ENCODE results near the gene MALRD1.
"Not testable (repeated sequence)": the region's sequence is repeated elsewhere in the genome, so short reads cannot be mapped to it uniquely, and the experiment has no call there.

The MALRD1 gene

DNA sequence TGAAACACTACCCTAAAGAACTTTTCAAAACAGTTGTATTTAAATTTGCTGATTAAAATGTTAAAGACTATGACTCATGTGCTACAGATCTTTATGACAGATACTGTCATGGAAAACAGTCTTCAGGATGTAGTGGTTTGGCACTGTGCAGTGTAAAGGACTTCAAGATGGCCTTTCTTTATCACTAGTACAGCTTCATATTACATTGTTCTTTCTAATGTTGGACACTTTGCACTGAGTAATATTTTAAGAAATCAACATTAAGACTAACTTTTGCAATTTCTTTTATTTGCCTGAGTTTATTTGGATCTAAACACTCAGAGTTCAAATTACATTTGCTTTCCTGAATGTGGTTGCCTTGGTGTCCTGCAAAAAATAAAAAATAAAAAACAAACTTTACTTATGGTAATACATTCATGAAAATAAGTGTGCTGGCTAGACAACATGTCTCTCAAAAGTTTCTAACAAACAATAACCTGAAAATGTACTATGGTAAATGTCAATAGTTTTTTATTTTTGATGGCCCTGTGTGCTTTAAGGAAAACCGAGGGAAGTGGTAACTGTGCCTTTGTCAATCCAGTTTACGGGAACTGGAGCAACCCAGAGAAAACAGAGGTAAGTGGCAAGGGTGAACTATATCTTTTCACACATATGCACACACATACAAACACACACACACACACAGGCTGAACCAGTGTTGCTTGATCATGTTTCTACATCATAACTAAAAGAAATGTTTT, 681.7 kb downstream of the MALRD1 start:
- DNase-seq: no peak

DNA sequence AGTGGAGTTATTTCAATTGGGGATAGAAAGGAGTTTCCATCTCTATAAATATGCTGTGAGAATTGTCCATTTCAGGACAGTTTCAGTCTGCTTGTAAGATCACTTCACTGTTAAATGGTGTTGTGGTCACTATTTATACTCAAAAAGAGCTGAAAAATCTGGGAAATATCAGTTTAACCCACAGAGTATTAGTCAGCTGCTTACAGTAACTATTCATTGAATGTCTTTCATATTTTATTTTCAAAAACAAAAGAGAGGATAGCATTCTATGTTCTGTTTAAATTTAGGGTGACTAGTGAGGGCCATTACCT, 682.3 kb downstream of the MALRD1 start:
- DNase-seq: no peak

DNA sequence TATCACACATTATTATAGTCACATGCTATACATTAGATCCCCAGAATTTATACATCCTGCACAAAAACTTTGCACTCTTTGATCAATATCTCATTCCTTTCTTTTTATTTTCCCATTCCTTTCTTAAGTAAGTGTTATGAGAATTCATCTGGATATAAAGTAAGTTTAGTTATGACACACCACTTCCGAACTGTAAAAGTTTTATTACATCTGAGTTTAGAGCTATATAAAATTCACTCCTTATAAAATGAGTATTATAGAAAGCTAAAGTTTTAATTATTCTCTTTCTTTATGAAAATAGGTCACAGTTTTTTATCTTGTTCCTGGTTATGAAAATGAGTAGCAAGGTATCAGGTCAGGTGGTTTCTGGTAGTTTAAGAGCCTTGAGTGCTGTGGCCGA, 683.0 kb downstream of the MALRD1 start:
- DNase-seq: no peak

DNA sequence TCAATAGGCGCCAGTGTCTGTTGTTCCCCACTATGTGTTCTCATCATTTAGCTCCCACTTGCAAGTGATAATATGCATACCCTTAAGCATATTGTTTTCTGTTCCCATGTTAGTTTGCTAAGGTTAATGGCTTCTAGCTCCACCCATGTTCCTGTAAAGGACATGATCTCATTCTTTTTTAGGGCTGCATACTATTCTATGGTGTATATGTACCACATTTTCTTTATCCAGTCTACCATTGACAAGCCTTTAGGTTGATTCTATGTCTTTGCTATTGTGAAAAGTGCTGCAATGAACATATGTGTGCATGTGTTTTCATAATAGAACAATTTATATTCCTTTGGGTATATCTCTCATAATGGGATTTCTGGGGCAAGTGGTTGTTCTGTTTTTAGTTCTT, 689.8 kb downstream of the MALRD1 start:
- DNase-seq: no peak

DNA sequence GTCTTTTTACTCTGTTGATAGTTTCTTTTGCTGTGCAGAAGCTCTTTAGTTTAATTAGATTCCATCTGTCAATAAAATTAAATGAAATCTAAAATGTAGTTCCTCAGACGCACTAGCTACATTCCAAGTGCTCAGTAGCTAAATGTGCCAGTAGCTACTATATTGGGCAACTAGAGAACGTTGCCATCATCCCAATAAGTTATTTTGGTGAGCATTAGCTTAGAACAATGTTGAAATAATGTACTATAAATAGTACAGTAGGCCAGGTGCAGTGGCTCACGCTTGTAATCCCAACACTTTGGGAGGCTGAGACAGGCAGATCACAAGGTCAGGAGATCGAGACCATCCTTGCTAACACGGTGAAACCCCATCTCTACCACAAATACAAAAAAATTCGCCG, 690.6 kb downstream of the MALRD1 start:
- DNase-seq: not testable (repeated sequence)

DNA sequence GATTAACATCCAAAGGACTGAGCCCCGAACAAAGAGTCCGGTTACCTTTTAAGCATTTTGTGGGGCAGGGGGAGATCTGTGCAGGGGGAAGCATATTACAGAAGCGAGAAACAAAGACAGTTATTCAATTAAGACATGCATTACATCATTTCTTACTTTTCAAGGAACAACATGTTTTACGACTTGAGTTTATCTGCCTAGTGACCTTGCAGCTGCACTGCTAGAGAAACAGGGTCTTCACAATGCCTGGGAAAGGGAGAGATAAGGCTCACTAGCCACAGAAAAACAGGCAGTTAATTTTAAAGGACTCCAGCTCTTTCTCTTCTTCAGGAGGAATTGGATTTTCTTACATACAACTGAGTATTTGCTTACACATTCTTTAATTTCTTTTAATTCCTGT, 693.5 kb downstream of the MALRD1 start:
- DNase-seq: not testable (repeated sequence)

DNA sequence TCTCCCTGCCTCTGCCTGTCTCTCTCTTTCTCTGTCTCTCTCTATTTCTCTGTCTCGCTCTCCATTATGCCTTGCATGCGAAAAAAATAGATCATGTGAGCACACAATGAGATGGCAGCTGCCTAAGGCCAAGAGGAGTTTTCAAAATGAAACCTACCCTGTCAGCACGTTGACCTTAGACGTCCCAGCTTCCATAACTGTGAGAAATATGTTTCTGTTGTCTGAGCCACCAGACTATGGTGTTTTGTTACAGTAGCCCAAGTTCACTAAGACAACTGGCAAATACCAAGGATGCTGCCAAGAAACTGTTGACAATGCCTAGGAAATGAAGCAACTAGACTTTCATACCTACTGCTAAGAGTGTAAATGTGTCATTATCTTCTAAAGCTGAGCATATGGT, 697.1 kb downstream of the MALRD1 start:
- DNase-seq: no peak

DNA sequence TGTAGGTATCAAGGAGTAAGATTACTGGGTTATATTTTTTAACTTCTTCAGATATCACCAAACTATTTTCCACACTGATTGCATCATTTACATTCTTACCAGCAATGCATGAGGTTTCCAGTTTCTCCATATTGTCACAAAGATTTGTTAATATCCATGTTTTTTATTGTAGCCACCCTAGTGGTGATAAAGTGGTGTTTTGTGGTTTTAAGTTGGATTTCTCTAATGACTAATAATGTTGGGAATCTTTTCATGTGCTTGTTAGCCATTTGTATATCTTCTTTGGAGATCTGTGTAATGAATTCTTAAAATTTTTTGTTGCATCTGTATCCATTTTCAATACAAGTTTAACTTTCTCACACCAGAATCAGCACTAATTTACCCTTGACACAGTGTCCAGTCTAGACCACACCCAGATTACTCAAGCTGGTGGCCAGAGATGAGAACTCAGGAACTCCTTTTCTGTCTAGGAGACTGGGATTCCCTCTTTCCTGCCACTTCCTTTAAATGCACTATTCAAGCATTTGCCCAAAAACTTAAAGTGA, 700.7 kb downstream of the MALRD1 start:
- no peak for DNase-seq

DNA sequence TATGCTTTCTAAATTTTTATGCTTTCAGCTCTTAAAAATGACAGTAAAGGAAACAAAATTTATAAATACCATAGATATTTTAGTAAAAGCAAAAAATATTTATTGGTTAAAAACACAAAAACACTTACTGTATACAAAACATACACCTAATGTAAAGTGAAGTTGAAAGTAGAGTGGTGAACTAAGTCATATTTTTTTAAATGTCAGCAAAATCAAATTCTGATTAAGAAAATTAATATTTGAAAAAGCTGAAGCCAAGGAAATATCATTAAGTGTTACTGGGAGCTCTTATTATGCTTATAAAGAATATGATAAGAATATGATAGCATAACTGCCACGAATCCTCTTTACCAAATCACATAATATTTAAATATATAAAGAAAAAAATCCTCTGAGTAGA, 702.4 kb downstream of the MALRD1 start:
- no peak for DNase-seq

DNA sequence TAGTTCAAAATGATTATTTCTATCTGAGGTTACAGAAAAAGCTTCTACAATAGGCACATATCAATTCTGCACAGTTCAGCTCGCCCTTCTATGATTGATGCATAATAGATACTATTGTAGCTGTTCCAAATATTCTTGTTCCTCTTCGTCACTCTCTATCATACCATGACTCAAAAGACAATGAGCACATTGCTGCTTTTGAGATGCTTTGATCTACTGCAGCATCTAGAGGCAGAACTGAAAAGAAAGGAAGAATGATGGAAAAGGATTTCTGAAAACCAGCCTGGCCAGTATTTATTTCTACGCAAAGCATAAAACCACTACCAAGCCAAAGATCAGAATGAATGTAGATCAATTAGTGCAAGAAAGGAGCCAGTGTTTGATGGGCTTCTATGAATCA, 708.3 kb downstream of the MALRD1 start:
- DNase-seq: no peak

DNA sequence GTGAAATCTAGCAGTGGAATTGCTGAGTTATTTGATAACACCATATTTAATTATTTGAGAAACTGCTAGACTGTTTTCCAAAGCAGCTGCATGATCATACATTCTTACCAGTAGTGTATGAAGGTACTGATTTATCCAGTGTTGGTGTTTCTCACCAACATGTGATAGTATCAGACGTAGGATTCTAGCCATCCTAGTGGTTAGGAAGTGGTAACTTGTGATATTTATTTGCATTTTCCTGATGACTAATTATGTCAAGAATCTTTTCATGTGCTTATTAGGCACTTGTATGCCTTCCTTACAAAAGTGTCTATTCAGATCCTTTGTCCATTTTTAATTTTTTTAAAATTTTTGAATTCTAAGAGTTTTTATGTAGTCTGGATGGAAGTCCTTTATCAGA, 713.4 kb downstream of the MALRD1 start:
- DNase-seq: no peak

DNA sequence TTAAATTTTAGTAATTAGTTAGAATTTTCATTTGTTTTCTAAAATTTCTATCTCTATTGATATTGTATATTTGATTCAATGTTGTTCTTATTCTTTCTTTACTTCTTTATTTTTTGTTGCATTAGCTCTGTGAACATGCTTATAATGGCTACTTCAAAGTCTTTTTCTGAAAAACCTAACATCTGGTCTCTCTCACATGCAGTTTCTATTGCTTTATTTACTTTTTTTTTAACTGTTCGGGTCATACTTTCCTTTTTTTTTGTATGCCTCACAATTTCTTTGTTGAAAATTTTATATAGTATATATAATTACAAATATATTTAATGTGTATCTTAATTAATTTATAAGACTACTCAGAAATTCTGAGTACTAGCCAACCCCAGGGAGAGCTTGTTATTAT, 715.5 kb downstream of the MALRD1 start:
- DNase-seq: no peak

DNA sequence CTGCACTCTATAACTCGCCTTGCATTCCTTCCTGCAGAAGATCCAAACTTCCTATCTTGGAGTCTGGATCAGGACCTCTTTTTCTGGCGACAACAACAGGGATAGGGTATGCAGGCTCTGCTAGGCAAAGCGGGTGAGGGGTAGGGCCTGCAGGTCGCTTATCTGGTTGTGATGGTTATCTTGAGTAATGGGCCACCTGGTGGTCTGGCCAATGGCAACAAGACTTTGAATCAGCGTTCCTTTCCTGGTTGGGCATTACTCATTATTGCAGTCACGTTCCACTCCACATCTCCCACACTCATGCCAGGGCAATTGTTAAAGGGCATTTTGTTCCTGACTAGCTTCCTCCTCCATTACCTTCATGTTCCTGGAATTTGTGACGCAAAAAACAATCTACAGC, 719.3 kb downstream of the MALRD1 start:
- DNase-seq: no peak

DNA sequence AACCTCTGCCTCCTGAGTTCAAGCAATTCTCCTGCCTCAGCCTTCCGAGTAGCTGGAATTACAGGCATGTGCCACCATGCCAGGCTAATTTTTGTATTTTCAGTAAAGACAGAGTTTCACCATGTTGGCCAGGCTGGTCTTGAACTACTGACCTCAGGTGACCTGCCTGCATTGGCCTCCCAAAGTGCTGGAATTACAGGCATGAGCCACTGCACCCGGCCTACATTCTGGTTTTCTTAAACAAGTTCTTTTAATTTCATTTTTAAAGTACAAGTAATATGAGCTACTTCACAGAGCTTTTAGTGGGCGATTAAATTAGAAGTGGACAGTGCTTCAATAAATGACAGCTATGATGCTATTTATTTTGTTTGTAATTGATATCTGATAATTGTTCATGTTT, 721.2 kb downstream of the MALRD1 start:
- not testable (repeated sequence) for DNase-seq

DNA sequence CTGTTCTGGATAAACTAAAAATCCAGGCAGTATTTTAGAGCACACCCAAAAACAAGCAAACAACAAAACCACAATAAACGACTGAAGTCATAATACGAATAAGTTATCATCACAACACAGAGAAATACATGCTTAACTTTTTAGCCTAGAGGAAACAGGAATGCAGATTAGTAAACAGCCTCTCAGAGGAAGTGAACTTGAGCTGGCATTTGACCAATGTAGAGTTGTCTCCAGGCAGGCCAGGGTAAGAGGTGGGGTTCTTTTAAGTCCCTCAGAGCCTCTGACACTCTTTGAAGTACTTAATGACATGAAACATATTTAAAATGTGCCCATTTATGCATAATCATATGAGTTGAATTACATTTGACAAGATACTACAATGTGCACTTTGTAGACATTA, 724.4 kb downstream of the MALRD1 start:
- no peak for DNase-seq

DNA sequence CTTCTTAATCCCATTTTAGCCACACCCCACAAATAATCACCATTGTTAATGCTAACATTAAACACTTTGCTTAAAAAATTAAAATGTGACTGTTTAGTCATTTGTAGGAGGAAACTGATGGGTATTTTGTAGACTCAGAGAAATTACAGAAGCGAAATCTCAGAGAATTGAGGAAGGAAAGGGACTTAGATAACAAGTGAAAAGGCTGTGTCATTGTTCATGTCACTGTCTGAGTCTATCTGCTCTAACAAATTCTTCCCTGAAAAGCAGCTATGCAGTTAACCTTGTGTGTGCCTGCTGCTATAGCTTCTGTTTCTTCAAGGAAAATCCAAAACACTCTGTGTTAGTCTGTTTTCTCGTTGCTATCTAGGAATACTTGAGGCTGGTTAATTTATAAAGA, 726.7 kb downstream of the MALRD1 start:
- no peak for DNase-seq

DNA sequence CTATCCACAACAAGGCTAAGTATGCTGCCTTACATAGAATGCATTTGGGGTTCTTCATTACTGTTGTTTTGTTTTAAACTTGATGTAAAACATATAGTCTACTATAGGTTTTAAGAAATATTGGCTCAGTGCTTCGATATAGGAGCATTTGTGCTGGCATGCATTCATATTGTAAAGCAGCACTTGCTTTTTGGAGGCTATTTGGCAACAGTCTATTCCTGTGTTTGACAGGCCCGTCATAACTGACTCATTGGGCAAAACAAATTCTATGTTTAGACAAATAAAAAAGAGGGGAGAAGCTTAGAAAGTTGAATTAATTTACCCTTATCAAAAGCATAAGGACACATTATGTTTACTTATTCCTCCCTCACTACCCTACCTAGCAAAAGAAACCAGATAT, 729.2 kb downstream of the MALRD1 start:
- no peak for DNase-seq

DNA sequence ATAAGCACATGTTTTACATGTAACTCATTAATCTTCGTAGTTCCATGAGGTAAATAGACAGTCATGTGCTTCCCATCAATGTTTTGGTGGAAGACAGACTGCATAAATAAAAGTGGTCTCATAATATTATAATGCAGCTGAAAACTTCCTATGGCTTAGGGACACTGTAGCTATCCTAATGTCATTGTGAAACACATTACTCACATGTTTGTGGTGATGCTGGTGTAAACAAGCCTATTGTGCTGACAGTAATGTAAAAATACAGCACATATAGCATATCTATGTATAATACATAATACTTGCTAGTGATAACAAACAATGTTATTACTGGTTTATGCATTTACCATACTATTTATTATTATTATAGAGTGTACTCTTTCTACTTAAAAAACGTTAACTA, 730.4 kb downstream of the MALRD1 start:
- DNase-seq: no peak

DNA sequence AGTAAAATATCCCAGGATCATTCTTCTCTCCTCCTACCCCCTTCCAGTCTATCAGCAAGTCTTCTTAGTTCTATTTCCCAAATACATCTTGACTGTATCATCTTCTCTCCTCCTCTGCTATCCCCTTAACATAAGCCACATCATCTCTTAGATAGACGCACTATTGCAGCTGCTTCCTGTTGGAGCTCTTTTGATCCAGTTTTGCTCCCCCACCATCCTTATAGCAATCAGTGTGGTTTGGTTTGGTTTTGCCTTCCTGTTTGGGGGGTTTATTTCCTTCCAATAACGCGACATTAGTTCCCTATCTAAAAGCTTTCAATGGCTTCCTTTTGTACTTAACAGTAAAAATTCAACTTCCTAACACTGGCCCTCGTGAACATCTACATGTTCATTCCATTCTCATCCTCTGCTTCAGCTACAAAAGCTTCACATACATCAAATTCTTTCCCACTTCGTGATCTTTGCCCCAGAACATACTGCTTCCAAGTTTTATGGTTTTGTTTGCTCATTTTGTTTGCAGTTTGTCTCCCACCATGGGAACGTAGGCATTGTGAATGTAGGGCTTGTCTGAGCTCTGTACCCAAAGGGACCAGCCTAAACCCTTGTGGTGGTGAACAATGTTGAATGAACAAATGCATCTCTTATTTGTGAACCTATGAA, 734.0 kb downstream of the MALRD1 start:
- DNase-seq: no peak

DNA sequence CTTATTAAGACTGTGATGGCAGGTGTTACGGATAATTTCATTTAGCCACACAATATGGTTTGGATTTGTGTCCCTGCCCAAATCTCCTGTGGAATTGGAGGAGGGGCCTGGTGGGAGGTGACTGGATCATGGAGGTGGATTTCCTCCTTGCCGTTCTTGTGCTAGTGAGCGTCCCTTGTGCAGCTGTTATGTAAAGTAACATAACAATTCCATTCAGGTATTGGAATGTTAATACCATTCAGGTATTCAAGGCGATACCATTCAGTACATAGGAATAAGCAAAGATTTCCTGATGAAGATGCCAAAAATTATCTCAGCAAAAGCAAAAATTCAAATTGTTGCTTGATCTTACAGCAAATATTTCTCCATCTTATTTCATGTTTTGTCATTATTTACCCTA, 735.1 kb downstream of the MALRD1 start:
- DNase-seq: no peak
